ENCODE measurements around the gene SSBP3.

GRCh38 chr1:54239631-54240031, 166.6 kb downstream of the SSBP3 start:
- TF ChIP-seq CTCF (IDR thresholded peaks at IDR 0.05) (no peak), POLR2A (IDR thresholded peaks at IDR 0.05; ENCODE audit: low read depth) (no peak), POLR2AphosphoS5 (IDR thresholded peaks at IDR 0.05) (no peak), EP300 (IDR thresholded peaks at IDR 0.05) (no peak)
